HG03342 (cell line): ENCODE data around the gene FYN.
"Not testable (repeated sequence)": the region's sequence is repeated elsewhere in the genome, so short reads cannot be mapped to it uniquely, and the experiment has no call there.

Source experiments
- ATAC-seq: cut with Tn5 transposase; IDR thresholded peaks from one replicate; pipeline ENCODE4 v1.9.1; 2021; ENCODE audit warnings: mild to moderate bottlenecking, moderate library complexity; ENCODE audit not compliant: unreplicated experiment

Gene FYN

DNA sequence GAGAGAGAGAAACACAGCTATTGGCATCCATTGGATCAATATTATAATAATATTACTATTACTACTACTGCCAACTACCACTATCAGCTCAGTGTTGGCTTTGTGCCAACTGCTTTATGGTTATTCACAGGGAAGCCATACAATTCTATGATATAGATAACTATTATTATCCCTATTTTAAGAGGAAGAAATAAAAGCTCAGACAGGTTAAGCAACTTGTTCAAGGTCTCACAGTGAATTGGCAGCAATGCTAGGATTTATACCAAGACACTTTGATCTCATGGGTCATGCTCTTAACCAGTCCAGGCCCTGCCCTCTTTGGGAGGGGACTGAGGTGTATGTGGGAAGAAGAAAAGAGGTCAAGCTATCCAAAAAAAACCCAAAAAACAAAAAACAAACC lies 185.6 kb downstream of the FYN start:
- ATAC-seq = no peak

DNA sequence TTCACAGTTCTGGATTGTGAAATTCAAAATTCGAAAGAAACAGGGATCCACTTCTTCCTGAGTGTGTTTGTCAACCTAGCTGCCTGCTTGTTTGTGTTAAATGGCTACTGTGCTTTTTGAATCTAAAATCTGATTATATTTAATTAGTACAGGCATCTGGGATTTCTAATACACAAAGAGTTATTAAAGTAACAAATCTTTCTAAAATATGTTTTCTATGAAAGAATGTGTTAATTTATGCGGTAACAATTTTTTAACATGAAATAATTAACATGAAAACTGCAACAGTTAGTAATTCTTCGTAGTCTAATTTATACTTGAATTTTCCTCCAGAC lies 186.4 kb downstream of the FYN start:
- no peak for ATAC-seq

DNA sequence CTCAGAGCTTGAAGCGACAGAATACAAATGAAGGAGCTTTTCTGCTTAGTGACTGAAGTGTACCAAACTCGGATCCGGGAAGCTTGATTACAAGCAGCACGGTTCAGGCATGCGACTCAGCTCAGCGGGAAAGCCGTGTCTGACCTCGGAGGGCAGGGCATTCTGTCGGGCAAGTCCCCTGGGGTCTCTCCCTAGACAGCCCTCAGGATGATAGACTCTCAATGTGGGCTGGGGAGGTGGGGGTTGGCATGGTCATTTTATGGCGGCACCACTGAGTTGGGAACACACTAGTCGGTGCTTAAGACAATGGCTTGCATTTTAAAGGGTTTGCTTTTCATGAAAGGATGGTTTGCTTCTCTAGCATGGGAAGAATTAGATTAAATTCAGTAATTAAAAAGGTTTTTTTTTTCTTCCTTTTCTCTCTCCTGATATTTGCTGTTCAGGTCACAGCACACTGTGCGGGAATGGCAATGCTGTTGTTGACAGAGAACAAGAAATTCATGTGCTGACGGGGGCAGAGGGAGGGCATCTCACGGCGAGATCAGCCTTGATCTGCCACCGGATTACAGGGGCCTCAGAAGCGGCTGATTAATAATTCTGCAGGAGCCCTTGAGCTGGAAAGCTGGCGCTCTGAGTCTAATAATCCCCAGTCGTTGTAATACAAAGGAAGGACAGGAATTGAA lies 186.9 kb downstream of the FYN start:
- ATAC-seq = no peak

DNA sequence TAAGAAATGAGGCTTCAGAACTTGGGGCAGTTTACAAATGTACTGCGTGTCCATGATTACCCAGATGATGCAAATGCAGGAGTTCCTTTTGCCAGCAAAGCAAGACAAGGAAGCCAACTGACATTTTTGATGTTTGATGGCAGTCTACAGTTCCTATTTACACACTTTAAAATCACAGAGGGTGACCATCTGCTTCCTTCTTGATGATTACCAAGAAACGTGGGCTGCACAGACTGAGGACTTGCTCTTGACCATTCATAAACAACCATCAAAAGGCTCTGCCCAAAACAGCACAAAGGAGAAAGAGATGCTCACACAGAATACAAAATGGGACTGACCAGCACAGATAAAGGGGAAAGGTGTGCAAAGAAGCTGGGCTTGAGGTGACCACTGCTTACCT lies 187.7 kb downstream of the FYN start:
- no peak for ATAC-seq

DNA sequence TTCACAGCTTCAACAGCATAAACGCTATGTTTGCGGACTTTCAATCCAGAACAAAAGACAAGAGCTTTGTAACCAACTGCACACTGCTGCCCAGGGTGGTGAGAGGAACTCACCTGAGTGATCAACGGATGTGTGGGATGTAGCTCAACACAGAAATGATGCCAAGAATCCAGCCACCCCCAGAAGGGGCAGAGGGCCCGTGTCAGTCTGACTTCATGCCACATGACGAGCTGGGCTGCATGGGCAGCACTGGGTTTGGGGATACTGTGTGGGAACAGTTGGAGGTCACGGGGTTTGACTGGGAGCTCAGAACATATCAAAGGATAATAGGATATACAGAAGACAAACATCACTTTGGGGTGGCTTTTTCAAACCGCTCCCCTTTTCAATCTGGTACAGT lies 188.2 kb downstream of the FYN start:
- no peak for ATAC-seq

DNA sequence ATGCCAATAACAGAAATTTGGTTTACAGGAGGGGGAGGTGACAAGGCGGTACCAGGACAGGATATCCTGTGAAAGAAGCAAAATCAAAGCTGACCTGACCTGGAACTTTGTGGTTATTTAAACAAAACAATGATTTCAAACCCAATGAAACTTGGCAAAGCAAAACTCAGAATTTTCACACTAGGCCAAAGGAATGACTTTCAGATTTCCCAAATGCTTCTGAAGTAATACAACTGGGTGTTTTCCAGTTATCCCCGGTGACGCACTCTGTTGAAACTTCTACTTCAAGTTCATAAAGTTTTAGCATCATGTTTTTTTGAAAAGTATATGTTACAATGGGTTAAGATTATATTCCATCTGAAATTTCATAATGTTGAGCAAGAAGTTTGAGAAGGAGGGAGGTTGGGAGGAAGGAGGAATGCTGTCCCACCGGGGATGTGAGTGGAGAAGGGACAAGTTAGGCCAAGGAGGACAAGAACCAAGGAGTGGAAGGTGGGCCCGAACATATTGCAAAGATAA lies 189.4 kb downstream of the FYN start:
- no peak for ATAC-seq

DNA sequence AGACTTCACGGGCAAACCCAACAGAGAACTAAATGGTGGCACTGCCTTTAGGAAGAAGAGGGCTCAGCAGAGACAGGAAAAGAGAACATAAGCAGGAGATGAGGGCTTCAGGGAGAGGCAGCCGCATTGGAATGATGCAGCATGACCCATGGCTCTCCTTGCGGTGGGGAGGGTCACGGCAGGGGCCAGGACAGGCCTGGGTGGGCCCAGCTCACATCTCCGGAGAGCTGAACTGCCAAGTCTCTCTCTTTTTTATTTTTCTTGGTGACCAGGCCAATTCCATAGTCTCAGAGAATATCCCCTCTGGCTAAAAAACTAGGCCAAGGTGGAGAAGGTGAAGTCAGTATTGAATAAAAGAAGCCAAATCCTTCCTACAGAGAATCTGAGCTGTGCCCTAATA lies 190.1 kb downstream of the FYN start:
- no peak for ATAC-seq

DNA sequence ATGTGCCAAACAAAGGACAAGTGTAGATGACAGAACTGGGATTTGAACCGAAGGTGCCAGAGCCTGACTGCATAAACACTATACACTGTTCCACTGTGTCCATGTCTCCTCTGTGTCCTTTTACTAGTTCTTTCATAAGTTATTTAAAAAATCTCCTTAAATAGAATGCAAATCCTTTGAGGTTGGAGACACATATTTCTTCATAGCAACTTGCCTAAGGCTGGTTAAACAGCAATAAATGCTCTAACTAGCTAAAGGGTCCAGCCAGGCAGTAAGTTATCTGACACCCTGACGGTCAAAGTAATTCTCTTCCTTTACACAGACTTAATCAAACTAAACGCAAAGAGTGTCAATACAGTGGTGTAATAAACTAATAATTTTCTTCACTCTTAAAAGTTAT lies 191.4 kb downstream of the FYN start:
- no peak for ATAC-seq

DNA sequence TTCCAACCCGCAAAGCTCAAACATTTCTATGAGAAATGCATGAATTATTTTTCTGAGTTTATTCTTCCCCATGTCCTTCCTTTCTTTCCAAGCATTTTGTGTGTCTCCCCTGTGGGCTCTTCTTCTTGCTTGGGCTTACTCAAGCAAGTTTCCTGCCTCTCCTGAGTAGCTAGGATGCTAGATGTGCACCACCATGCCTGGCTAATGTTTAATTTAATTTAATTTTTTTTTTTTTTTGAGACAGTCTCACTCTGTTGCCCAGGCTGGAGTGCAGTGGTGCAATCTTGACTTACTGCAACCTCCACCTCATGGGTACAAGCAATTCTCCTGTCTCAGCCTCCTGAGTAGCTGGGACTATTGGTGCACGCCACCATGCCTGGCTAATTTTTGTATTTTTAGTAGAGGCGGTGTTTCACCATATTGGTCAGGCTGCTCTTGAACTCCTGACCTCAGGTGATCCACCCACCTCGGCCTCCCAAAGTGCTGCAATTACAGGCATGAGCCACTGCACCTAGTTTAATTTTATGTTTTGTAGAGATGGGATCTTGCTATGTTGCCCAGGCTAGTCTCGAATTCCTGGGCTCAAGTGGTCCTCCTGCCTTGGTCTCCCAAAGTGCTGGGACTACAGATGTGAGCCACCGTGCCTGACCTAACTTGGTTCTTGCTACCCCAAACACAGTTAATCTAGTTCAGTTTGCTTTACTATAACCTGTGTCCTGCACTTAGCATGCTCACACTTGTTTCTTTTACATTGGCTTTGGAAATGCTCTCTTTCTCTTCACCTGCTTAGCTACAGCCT lies 192.2 kb downstream of the FYN start:
- ATAC-seq = not testable (repeated sequence)

DNA sequence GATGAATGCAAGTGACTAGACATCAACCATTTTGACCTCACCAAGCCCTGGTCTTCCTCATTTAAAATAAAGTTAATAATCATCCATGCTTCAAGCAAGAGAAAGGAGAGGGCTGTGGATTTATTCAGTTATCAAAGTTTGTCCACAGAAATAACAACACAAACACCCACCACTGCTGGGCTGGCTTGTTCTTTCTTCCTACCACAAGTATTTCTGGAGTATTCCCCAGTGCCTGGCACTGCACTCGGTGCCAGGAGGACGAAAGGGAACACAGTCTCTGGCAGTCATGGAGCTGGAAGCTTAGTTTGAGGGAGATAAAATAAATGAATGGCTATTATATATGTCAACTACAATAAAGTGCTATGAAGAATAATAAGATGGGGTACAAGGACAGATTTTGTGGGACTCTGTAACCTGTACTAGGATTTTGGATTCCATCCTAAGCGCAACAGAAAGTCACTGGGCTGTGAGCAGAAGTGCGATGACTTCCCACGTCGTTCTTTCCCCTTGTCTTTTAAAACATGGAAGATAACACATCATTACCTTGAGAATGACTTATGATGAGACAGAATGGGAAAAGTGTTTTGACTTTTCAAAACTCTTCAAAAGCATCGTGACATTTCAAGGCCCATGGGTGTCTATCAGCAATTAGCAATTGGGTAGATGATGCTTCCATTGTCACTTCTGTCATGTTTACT lies 193.1 kb downstream of the FYN start:
- ATAC-seq = no peak

DNA sequence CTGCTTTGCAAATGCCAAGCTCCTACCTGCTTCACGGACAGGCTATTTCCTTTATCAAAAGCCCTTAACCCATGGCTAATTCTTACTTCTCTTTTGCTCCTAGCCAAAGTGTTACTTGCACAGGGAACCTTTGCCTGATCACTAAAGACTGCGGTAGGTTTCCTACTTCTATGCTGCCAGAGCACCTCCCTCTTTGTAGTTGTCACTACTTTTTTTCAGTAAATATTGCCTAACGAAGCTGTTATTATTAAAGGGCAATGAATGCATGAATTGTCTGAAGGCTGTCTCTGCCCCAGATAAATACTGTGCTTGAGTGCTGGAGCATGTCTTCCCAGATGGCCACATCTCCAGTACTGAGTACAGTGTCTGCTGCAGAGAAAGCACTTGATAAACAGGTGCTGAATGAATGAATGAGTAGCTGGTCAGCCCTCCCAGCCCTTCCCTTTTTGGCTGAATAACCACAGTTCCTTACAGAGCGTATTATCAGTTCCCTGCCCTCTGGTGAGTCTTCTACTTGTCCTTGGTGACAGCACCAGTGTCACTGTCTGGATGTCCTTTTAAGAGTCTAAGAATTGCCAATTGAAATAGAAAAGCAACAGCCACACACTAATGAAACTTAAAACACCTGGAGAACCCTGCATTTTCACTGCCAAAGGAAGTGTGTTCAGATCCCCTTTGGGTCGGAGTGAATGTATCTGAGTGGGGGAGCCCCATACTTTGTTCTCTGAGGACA lies 194.0 kb downstream of the FYN start:
- ATAC-seq = no peak

DNA sequence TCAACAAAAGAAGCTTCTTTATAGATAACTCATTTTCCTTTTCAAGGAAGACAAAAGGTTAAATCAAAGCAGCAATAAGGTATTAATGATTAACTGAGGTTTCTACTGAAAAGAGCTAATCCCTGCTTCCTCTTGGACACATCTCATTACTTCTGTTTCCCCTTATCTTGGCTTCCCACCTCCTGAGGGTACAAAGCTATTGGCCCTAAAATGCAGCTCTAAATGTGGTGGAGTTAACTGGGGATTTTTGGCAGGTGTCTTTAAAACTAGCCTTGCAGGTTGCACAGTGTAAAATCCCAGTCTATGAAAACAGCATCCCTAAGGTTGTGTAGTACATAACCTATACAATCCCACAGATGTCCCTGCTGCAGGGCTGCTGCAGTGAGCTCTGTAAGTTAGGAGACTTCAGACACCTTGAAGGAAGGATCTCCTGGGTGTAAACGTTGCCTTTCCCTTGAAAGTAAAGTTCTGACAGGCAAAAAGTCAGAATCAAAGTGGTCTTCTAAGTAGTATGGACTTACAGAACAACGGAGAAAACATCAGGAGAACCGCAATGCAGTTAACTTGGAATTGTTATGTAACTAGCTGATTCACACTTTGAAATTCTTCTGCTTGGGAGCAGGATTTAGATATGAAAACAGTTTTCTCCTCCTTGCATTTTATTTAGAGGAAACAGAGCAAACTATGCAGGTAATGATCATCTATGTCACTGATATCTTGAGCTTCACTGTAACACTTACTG lies 195.8 kb downstream of the FYN start:
- no peak for ATAC-seq

DNA sequence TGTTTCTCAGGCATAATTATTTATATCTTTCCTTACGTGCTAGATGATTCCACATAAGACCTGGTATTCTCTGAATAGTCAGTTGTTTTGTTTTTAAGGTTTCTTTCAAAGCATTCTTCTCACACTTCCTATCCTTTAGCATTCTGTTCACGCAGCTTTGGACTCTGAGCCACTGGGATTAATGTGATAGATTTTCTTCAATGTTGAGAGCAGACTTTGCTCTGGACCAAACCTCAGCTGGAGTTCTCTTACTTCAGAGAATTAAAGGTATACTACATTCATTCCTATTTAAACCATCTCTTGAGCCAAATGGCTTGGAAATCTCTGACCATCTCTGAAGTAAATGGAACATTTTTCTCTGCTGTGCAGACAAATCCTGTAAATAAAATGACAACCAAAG lies 196.9 kb downstream of the FYN start:
- ATAC-seq = no peak

DNA sequence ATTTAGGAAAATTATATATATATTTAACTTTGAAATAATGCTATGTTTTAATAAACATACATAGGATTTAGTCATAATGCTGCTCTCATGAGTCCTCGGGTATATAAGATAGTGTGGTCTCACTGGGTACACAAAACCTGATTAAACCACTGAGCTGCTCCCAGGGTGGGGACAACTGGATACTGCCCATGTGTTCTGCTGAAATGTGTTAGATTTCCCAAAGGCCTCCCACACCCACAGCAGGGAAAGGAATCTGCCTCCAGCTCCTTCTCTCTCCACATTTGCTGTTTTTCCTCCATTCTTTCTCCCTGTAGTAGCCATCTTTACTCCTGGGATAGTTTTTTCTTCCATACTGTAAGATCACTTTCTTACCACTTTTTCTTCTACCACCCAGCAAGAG lies 198.4 kb downstream of the FYN start:
- ATAC-seq = no peak

DNA sequence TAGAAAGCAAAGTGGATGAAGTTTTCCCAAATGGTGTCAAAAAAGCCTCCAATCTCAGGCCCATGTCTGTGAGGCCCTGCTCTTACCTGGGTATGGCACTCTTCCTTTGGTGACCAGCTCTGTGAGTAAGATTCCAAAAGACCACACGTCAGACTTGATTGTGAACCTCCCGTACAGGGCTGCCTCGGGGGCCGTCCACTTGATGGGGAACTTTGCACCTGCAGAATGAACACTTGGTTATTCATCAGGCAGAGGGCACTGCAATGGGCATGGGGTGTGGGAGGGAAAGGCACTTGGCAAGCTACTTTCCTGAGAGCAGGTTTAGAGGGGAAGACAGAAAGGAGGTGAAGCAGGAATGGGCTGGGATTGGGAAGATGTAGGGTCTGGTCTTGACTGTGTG lies 198.8 kb downstream of the FYN start:
- ATAC-seq = no peak

DNA sequence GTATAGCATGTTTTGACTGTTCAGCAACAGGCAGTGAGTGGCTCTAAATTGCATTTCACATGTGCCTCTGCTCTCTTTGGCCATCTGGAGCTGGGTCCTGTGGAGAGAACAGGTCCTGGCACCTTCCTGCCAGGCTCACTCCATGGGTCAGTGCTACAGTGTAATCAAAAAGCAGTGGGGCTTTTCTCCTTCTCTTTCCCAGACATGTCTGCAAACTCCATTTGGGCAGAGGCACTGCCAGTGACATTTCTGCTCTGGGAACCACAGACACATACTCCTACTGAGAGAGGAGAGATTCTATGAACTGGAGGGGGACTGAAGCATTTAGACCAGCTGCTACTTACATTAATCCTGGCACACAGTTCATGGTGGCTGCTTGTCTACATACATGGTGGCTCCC lies 199.3 kb downstream of the FYN start:
- ATAC-seq = no peak

DNA sequence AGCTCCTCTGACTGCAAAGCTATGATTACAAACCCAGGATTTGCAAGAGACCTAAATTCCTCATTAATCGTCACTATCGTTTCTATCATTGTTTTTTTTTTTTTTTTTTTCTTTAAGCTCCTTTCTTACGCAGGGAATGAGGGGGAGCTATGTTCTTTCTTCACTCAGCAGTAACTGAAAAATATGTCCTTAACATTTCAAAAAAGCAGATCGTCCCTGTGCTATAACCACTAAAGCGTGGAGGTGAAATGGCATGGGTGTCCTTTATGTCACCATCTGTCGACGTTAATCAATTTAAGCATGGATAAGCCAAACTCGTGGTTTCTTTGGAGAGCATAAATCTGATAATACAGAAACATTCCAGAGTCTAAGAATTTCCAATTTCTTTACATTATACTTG lies 199.7 kb downstream of the FYN start:
- no peak for ATAC-seq

DNA sequence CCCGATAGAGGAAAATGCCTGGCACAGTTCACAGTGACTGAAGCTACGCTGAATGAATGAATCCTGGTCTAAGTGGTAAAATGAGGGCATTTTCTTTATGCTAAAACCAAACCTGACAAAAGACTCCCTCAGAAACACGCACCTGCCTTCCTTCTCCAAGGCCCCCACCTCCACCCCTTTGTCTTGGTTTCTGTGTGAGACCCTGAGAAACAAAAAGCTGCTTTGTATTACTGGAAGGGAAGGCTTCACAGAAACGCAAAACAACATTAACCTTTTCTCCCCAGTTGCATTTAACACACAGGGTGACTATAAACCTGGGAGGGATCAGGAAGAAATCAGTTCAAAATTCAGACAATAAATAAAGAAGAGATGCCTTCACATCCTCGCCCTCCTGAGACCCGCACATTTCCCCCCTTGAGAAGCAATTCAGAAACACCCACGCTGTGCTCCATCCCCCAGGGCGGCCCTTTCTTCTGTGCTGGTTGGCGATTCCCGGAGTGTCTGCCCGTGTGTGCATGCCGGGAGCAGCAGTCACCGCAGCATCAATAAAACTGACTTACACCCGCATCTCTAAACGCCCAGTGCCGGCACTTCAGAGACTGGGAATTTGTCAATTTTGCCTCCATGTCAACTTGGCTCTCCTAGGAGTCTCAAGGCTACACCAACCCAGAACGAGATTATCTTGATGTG lies 200.3 kb downstream of the FYN start:
- ATAC-seq = no peak

DNA sequence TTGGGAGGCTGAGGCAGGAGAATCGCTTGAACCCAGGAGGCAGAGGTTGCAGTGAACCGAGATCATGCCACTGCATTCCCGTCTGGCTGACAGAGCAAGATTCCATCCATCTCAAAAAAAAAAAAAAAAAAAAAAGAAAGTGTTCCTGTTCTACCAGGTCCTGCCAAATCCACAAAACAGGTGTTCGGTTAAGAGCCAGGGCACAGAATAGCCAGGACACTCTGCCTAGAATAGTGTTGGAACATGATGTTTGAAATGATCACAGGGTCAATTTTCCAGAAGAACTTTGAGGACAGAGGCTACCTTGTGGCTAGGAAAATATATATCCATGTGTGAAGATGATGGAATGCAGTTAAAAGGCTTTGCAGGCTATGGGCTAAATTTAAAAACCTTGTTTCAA lies 203.9 kb downstream of the FYN start:
- no peak for ATAC-seq

DNA sequence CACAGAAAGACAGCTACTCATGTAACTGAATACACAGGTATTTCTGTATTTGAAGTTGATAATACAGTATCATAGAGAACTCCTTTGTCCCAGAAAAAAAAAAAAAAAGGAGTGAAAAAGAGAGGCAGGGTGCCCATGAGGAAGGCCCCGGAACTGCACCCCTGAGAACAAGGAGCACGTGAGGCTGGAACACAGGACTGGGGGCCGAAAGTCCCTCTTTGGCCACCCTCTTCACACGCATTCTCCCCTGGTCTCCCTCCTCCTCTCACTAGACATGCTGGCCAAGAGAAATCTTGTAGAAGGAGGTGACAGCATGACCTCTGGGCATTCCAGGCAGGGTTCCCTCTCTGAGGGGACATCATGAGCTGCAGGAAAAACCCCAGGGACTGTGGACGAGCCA lies 204.8 kb downstream of the FYN start:
- no peak for ATAC-seq
